H1 (cell line): ENCODE data around the gene PIMREG.

Experiments used
- CBX5 ChIP-seq: fragments of 300-800, 300-1000 bp; sonication (generic); IDR thresholded peaks from 2 replicates; pipeline ENCODE4 v1.7.1; 2016; ENCODE audit warnings: antibody characterized with exemption, low read length, low read depth
- EZH2 ChIP-seq: fragments of 200-600 bp; sonication (generic); IDR thresholded peaks from 2 replicates; pipeline ENCODE4 v1.7.1; 2012; ENCODE audit warnings: low read depth, mild to moderate bottlenecking, moderate library complexity, low read length, inconsistent platforms; ENCODE audit not compliant: severe bottlenecking
- FOSL1 ChIP-seq: IDR thresholded peaks from 2 replicates; pipeline ENCODE4 v1.6.1; 2011; ENCODE audit warnings: mild to moderate bottlenecking, low read depth, low read length, moderate library complexity; ENCODE audit not compliant: insufficient read depth
- HDAC2 ChIP-seq, 2 experiments: fragments of 300-600 bp in 1 of 2; sonication (generic) in 1 of 2; IDR thresholded peaks; 2 replicates each; pipeline ENCODE4 v1.6.1; 2011 to 2012; ENCODE audit warnings: low read depth in 2 of 2, low read length in 2 of 2, mild to moderate bottlenecking in 2 of 2, moderate library complexity in 2 of 2, borderline replicate concordance in 1 of 2, inconsistent platforms in 1 of 2
- JUND ChIP-seq: IDR thresholded peaks from 2 replicates; pipeline ENCODE4 v1.6.1; 2011; ENCODE audit warnings: mild to moderate bottlenecking, improper control_type of control experiment, low read length
- POLR2A ChIP-seq, 2 experiments: IDR thresholded peaks; 1 replicate in 1 of 2; 2 replicates in 1 of 2; pipeline ENCODE4 v1.6.1; 2011; ENCODE audit warnings: low read depth in 2 of 2, low read length in 2 of 2, mild to moderate bottlenecking in 2 of 2; ENCODE audit errors: control extremely low read depth in 1 of 2
- SP1 ChIP-seq: IDR thresholded peaks from 2 replicates; pipeline ENCODE4 v1.6.1; 2011; ENCODE audit warnings: low read depth, low read length
- SRF ChIP-seq: IDR thresholded peaks from 2 replicates; pipeline ENCODE4 v1.6.1; 2011; ENCODE audit warnings: mild to moderate bottlenecking, low read depth, low read length, moderate library complexity
- TF ChIP-seq, protein P1 (sequence below), 3 experiments: IDR thresholded peaks; 1 replicate in 2 of 3; 2 replicates in 1 of 3; pipeline versions ENCODE4 v1.5.1 to v1.6.1; 2011; ENCODE audit warnings: low read length in 3 of 3, mild to moderate bottlenecking in 3 of 3, inconsistent platforms in 2 of 3, low read depth in 1 of 3, moderate library complexity in 1 of 3; ENCODE audit not compliant: insufficient read depth in 1 of 3; ENCODE audit errors: control extremely low read depth in 1 of 3
- TF ChIP-seq, protein P2 (sequence below): IDR thresholded peaks from 2 replicates; pipeline ENCODE4 v1.6.1; 2011; ENCODE audit warnings: low read depth, mild to moderate bottlenecking, low read length; ENCODE audit not compliant: insufficient read depth

DNA sequence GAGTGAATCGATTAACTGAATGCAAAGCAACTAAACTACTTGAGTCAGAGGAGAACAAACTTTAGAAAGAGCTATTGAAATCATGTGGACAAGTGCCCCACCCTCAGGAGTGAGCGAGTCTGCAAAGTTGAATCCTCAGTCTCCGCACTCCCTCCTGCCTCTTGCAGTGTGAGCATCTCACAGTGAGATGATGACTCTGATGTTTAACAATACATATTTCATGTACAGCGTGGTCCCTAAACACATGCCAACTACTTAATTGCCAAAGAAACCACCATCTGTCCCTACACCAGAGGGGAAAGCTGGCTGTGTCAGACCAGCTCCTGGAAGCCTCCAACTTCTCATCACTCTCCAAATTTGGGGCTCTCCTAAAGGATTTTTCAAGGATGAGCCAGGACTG, 31.2 kb downstream of the PIMREG start:
- TF ChIP-seq, protein P1, sequence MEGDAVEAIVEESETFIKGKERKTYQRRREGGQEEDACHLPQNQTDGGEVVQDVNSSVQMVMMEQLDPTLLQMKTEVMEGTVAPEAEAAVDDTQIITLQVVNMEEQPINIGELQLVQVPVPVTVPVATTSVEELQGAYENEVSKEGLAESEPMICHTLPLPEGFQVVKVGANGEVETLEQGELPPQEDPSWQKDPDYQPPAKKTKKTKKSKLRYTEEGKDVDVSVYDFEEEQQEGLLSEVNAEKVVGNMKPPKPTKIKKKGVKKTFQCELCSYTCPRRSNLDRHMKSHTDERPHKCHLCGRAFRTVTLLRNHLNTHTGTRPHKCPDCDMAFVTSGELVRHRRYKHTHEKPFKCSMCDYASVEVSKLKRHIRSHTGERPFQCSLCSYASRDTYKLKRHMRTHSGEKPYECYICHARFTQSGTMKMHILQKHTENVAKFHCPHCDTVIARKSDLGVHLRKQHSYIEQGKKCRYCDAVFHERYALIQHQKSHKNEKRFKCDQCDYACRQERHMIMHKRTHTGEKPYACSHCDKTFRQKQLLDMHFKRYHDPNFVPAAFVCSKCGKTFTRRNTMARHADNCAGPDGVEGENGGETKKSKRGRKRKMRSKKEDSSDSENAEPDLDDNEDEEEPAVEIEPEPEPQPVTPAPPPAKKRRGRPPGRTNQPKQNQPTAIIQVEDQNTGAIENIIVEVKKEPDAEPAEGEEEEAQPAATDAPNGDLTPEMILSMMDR (IDR thresholded peaks at IDR 0.05; ENCODE audit: control extremely low read depth in 1 of 3, insufficient read depth in 1 of 3, low read depth in 1 of 3, low read length in 3 of 3), result no peak
- no peak for TF ChIP-seq POLR2A (IDR thresholded peaks at IDR 0.05; ENCODE audit: control extremely low read depth in 1 of 2, low read depth in 2 of 2, low read length in 2 of 2)
- TF ChIP-seq SP1, result no peak
- TF ChIP-seq, protein P2, sequence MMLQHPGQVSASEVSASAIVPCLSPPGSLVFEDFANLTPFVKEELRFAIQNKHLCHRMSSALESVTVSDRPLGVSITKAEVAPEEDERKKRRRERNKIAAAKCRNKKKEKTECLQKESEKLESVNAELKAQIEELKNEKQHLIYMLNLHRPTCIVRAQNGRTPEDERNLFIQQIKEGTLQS, result no peak
- no peak for TF ChIP-seq JUND
- TF ChIP-seq SRF, result no peak
- no peak for TF ChIP-seq CBX5
- no peak for TF ChIP-seq EZH2
- no peak for TF ChIP-seq FOSL1
- TF ChIP-seq HDAC2 (IDR thresholded peaks at IDR 0.05; ENCODE audit: borderline replicate concordance in 1 of 2, low read depth in 2 of 2, low read length in 2 of 2), result no peak
